ENCODE data around the gene SLC6A8. TPM values are rescaled to one million over a fixed set of nuclear protein-coding genes. Genes with fewer than 3 reads are reported as not detected.

The SLC6A8 gene
- total RNA-seq, 1 experiment from 2014 or later, result 45.3 TPM

DNA sequence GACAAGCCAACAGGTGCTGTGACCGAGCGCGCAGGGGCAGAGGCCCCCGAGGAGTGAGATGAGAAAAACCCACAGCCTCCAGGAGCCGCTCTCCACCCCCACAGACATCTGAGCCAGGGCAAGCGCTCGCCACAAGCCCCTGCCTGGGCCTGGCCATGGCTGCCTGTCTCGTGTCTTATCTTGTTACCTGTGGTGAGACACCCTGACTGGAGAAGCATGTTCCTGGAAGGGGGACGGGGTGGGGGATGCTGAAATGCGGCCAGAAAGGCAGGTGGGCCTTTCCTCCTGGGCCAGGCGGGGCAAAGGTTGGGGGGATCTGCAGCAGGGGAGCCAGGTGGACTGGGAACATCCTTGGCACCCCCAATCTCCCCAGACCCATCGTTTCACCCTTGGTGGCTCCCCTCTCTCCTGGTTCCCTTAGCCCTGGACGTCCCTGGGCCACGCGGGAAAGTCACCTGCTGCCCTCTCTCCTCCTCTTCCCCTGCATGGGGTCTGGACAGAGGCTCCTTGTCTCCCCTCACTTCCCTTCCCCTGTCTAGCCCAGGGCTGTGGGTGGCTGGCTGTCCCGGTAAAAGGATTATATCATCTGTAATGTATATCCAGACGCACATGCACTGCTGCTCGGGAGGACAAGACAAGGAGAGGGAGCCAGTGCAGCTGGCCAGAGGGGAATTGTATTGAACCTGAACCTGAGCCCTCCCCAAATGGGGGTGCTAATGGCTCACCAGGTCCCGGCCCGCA, 49.1 kb upstream of the SLC6A8 start:
- POLR2A ChIA-PET (ENCODE audit: unreplicated experiment), result no interaction called here
- Histone ChIP-seq H3K9me2 (replicated peaks; ENCODE audit: low read length) (no peaks in the 10 kb centered on the region), H3K9ac (ENCODE audit: low read length) (no peak overlapping the region), H3K27me3 (ENCODE audit: low read length) (peaks cover 11% of the 10 kb centered on the region), H3K4me2 (ENCODE audit: low read length) (no peak overlapping the region), H3K4me3 (ENCODE audit: low read length) (no peak overlapping the region), H2AFZ (ENCODE audit: low read length) (no peak overlapping the region), H3K36me3 (ENCODE audit: low read depth, low read length) (no peaks in the 10 kb centered on the region), H3K79me2 (ENCODE audit: low read length) (no peaks in the 10 kb centered on the region), H3K9me3 (ENCODE audit: low read length) (no peaks in the 10 kb centered on the region), H4K20me1 (ENCODE audit: low read length) (no peaks in the 10 kb centered on the region), H3K4me1 (ENCODE audit: insufficient read depth, low read length) (no peaks in the 10 kb centered on the region), H3F3A (ENCODE audit: low read length, unreplicated experiment) (no peaks in the 10 kb centered on the region), H3K27ac (ENCODE audit: low read length) (no peak overlapping the region)
- ATAC-seq (no peak), DNase-seq (no peak)
- BruUV-seq (replicated peaks), result no TSS peak
- intact Hi-C loops (cut with micrococcal nuclease), result no loop called here
- CTCF ChIA-PET, result no interaction called here
- TF ChIP-seq EZH2phosphoT487 (IDR thresholded peaks at IDR 0.05; ENCODE audit: borderline replicate concordance, low read length) (no peak), EZH2 (IDR thresholded peaks at IDR 0.05; ENCODE audit: low read length, unreplicated experiment) (no peak)
- TF ChIP-seq, protein P1, sequence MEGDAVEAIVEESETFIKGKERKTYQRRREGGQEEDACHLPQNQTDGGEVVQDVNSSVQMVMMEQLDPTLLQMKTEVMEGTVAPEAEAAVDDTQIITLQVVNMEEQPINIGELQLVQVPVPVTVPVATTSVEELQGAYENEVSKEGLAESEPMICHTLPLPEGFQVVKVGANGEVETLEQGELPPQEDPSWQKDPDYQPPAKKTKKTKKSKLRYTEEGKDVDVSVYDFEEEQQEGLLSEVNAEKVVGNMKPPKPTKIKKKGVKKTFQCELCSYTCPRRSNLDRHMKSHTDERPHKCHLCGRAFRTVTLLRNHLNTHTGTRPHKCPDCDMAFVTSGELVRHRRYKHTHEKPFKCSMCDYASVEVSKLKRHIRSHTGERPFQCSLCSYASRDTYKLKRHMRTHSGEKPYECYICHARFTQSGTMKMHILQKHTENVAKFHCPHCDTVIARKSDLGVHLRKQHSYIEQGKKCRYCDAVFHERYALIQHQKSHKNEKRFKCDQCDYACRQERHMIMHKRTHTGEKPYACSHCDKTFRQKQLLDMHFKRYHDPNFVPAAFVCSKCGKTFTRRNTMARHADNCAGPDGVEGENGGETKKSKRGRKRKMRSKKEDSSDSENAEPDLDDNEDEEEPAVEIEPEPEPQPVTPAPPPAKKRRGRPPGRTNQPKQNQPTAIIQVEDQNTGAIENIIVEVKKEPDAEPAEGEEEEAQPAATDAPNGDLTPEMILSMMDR (conservative IDR thresholded peaks at IDR 0.05; ENCODE audit: low read depth, low read length), result no peak

DNA sequence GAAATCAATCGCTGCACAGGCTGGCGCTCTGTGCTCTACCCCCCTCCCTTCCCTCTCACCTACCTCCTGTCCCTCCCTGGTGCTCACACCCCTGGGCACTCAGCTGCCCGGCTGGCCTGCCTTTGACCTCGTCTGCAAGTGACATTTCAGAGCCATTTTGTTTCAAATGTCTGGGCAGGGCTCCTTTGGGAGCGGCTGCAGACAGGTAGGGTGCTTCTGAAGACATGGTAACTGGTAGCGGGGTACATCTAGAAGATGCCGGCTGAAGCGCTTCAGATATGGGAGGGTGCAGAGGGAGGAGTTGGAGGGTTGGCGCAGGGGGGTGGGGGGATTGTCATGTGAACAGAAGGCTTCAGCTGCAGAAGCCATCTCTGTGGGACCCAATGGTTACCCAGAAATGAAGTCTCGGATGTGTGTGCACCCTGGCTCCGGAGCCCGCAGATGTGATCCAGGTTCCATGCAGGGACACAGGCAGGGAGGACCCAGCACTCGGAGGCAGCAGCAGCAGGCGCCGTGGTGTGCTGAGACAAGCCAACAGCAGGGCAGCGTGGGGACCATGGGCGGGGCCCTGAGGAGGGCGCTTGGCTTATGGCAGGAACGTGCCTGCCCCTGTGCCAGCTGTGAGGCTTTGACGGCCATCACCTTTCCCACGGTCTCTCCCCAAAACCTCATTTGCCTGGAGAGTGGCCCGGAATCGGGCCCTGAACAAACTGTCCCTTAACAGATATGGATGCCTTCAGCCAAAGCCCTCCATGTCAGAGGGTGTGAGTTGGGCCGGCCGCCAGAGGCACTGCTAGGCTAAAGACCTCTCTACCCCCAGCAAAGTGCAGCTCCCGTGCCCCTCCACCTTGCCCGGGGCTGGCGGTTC, 48.3 kb upstream of the SLC6A8 start:
- no peak for DNase-seq
- H4K20me1 ChIP-seq (ENCODE audit: low read length), result no peaks in the 10 kb centered on the region
- H3F3A ChIP-seq (ENCODE audit: low read length, unreplicated experiment), result no peaks in the 10 kb centered on the region
- H2AFZ ChIP-seq (ENCODE audit: low read length), result no peak overlapping the region
- ATAC-seq, result no peak
- H3K9me2 ChIP-seq (replicated peaks; ENCODE audit: low read length), result no peaks in the 10 kb centered on the region
- no TSS peak for BruUV-seq (replicated peaks)
- H3K27ac ChIP-seq (ENCODE audit: low read length), result no peak overlapping the region
- no peak overlapping the region for H3K9ac ChIP-seq (ENCODE audit: low read length)
- CTCF ChIA-PET, result no interaction called here
- no peak overlapping the region for H3K4me3 ChIP-seq (ENCODE audit: low read length)
- no peaks in the 10 kb centered on the region for H3K79me2 ChIP-seq (ENCODE audit: low read length)
- TF ChIP-seq EZH2phosphoT487 (IDR thresholded peaks at IDR 0.05; ENCODE audit: borderline replicate concordance, low read length) (no peak), EZH2 (IDR thresholded peaks at IDR 0.05; ENCODE audit: low read length, unreplicated experiment) (no peak)
- TF ChIP-seq, protein P1 (conservative IDR thresholded peaks at IDR 0.05; ENCODE audit: low read depth, low read length), result no peak
- POLR2A ChIA-PET (ENCODE audit: unreplicated experiment), result no interaction called here
- intact Hi-C loops (cut with micrococcal nuclease), result no loop called here
- no peaks in the 10 kb centered on the region; the same call in 1 of the 2 replicates for H3K4me1 ChIP-seq (ENCODE audit: insufficient read depth, low read length)
- no peaks in the 10 kb centered on the region for H3K36me3 ChIP-seq (ENCODE audit: low read depth, low read length)
- peaks cover 15% of the 10 kb centered on the region for H3K27me3 ChIP-seq (ENCODE audit: low read length)
- H3K4me2 ChIP-seq (ENCODE audit: low read length), result no peak overlapping the region
- H3K9me3 ChIP-seq (ENCODE audit: low read length), result no peaks in the 10 kb centered on the region
